Neutrophil (primary cell): ENCODE measurements around the gene RIMBP2.

Experiments used
- H3K27ac ChIP-seq: fragments of 200-600 bp; sonication (generic); 2 replicates; pipeline ENCODE4 v1.5.1; 2016; ENCODE audit warnings: mild to moderate bottlenecking, moderate library complexity
- H3K27me3 ChIP-seq: fragments of 200-600 bp; sonication (generic); 2 replicates; pipeline ENCODE4 v1.6.0; 2016; ENCODE audit warnings: mild to moderate bottlenecking
- H3K36me3 ChIP-seq: fragments of 200-600 bp; sonication (generic); 2 replicates; pipeline ENCODE4 v1.5.1; 2017
- H3K4me1 ChIP-seq, 2 experiments: fragments of 200-600 bp in 1 of 2; sonication (generic) in 1 of 2; 1 replicate in 1 of 2; 2 replicates in 1 of 2; pipeline versions ENCODE4 v1.5.1 to v1.6.1; 2013 to 2016; ENCODE audit warnings: low read depth in 1 of 2, low read length in 1 of 2, mild to moderate bottlenecking in 1 of 2, moderate library complexity in 1 of 2; ENCODE audit not compliant: control insufficient read depth in 1 of 2, insufficient read depth in 1 of 2
- H3K4me3 ChIP-seq, 2 experiments: fragments of 200-600 bp in 1 of 2; sonication (generic) in 1 of 2; 1 replicate in 1 of 2; 2 replicates in 1 of 2; pipeline ENCODE4 v1.5.1; 2013 to 2016; ENCODE audit warnings: low read depth in 1 of 2, low read length in 1 of 2, mild to moderate bottlenecking in 1 of 2, moderate library complexity in 1 of 2
- H3K9me3 ChIP-seq: fragments of 200-600 bp; sonication (generic); 2 replicates; pipeline ENCODE4 v1.5.1; 2016
- CTCF ChIP-seq: fragments of 200-600 bp; sonication (generic); IDR thresholded peaks from 2 replicates; pipeline ENCODE4 v1.5.1; 2016; ENCODE audit warnings: antibody characterized with exemption

The RIMBP2 gene

DNA sequence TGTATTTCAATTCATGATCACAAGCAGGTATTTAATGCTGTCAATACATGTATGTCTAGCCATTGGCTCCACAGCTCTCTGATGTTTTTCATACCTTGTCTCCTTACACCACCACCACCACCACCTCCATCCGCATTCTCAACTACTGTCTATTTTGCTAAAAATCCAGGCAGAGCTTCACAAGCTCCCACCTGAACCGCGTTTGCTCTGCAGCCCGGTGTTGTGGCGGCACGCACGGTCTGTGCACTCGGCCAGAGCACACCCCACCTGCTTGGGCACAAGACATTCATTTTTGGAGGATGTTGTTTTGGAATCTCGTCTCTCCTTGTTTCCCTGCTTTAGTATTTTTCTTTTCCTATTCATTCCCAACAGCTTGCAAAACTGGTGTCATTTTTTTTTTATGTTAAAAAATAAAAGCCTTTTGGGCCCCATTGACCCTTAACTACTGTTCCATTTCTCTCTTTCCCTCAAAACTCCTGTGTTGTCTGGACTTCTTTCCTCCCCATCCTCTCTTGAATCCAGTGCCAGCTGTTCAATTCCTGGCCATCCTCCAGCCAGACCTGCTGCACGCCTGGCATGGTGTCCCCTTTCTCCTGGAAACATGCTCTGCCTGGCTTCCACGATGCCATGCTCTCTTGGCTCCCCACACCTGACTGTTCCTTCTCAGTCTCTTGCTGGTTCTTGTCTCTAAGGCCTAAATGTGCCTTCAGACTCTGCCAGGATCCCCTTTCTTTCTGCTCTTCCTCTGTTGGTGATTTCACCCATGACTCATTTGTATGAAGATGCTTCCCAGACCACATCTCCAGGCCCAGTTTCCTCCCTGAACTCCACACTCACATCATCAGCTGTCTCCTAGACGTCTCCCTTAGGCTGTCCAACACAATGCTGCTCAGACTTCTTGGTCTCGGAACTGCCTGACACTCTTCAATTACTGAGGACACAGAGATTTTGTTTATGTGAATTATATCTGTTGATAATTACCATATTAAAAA is 340.5 kb downstream of the RIMBP2 start:
- no peak for TF ChIP-seq CTCF
- H3K4me1 ChIP-seq = no peaks in the 10 kb centered on the region
- H3K9me3 ChIP-seq = no peaks in the 10 kb centered on the region
- H3K27me3 ChIP-seq = peaks cover 13% of the 10 kb centered on the region
- H3K4me3 ChIP-seq = no peak overlapping the region
- H3K27ac ChIP-seq = no peak overlapping the region
- H3K36me3 ChIP-seq = no peaks in the 10 kb centered on the region

GRCh38 chr12:130374083-130374482 is 342.0 kb downstream of the RIMBP2 start:
- Histone ChIP-seq H3K4me1 (no peaks in the 10 kb centered on the region), H3K27me3 (peaks cover 13% of the 10 kb centered on the region), H3K4me3 (no peak overlapping the region)

GRCh38 chr12:130372936-130373335 is 343.2 kb downstream of the RIMBP2 start:
- H3K9me3 ChIP-seq = no peaks in the 10 kb centered on the region

More at GRCh38 chr12:130374083-130374482, 342.0 kb downstream of the RIMBP2 start:
- TF ChIP-seq CTCF = no peak
- no peaks in the 10 kb centered on the region for H3K9me3 ChIP-seq
- H3K27ac ChIP-seq = no peak overlapping the region
- H3K36me3 ChIP-seq = no peaks in the 10 kb centered on the region

GRCh38 chr12:130371296-130371695 is 344.8 kb downstream of the RIMBP2 start:
- H3K4me1 ChIP-seq = no peaks in the 10 kb centered on the region
- no peaks in the 10 kb centered on the region for H3K9me3 ChIP-seq
- TF ChIP-seq CTCF = no peak
- H3K4me3 ChIP-seq = no peak overlapping the region
- H3K27ac ChIP-seq = no peak overlapping the region
- H3K27me3 ChIP-seq = peaks cover 13% of the 10 kb centered on the region
- H3K36me3 ChIP-seq = no peaks in the 10 kb centered on the region

More at GRCh38 chr12:130372936-130373335, 343.2 kb downstream of the RIMBP2 start:
- Histone ChIP-seq H3K27me3 (peaks cover 13% of the 10 kb centered on the region), H3K4me3 (no peak overlapping the region), H3K4me1 (no peaks in the 10 kb centered on the region), H3K36me3 (no peaks in the 10 kb centered on the region), H3K27ac (no peak overlapping the region)
- TF ChIP-seq CTCF = no peak

GRCh38 chr12:130369816-130370215 is 346.3 kb downstream of the RIMBP2 start:
- Histone ChIP-seq H3K4me3 (no peak overlapping the region), H3K27me3 (peaks cover 13% of the 10 kb centered on the region), H3K4me1 (no peaks in the 10 kb centered on the region), H3K27ac (no peak overlapping the region), H3K9me3 (no peaks in the 10 kb centered on the region), H3K36me3 (no peaks in the 10 kb centered on the region)
- TF ChIP-seq CTCF = no peak
